HG03469 (cell line): ENCODE results near the gene IL10RA.
"Not testable (repeated sequence)": the region's sequence is repeated elsewhere in the genome, so short reads cannot be mapped to it uniquely, and the experiment has no call there.

Experiments used
- ATAC-seq: cut with Tn5 transposase; IDR thresholded peaks from one replicate; pipeline ENCODE4 v1.9.1; 2021; ENCODE audit warnings: mild to moderate bottlenecking, moderate library complexity, moderate number of reproducible peaks; ENCODE audit not compliant: unreplicated experiment

IL10RA gene

GRCh38 chr11:117961896-117962295 is 24.3 kb upstream of the IL10RA start:
- no peak for ATAC-seq

GRCh38 chr11:117962826-117963225 is 23.4 kb upstream of the IL10RA start:
- no peak for ATAC-seq

GRCh38 chr11:117966908-117967307 is 19.3 kb upstream of the IL10RA start:
- ATAC-seq: no peak

- ATAC-seq: no peak
Measured at GRCh38 chr11:117969160-117969991, 16.8 kb upstream of the IL10RA start.

- no peak for ATAC-seq
Measured at GRCh38 chr11:117970400-117971024, 15.7 kb upstream of the IL10RA start.

DNA sequence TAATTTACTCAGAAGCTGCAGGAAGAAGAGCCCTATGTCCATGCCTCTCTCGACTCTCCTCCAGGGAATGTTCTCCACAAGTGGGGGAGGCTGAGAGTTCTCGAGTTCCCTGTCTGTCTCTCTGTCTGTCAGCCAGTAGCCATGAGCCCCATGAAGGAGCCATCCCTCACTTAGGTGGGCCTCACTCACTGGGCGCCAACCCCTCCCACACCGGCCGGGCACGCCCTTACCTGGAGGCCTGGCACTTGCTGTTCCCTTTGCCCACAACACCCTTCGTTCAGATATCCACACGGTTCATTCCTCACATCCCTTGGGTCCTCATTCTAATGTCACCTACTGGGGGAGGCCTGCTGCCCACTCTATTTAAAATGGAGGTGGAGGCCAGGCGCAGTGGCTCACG is 14.2 kb upstream of the IL10RA start:
- ATAC-seq: no peak

DNA sequence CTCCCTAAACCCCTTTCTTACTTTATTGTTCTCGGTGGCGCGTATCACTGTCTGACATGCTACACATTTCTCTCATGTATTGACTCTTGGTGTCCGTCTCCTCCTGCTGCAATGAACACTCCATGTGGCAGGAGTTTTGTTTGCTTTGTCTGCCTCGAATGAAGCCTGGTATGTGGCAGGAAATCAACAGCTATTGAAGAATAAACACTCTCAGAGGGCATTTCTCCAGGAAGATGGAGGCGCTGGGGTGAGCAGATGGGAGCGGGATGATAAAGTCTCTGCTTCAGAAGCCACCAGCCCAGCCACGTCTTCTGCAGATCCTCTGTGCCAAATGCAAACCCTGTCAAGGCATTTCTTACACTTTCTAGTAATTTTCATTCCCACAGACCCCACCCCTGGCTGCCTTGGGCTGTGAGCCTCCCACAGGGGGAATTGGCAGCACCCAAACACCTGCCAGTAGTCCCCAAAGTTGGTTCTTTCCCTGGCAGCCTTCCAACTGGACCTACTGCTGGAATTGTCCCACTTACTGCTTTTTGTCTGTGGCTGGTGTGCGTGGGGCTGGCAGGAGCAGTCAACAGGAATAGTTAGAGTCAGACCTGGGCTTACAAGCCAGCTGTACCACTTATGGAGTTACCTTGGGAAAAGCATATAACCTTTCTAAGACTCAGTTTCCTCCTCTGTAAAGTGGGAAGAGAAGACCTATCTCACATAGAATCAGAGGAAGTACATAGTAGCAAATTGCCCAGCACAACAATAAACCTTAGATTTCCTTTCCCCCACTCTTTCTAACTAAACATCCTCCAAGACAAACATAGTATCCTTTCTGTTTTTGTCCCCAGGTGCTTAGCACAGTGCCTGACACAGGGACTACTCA is 13.3 kb upstream of the IL10RA start:
- no peak for ATAC-seq

GRCh38 chr11:117973503-117973860 is 12.7 kb upstream of the IL10RA start:
- no peak for ATAC-seq

- ATAC-seq: no peak
Measured at GRCh38 chr11:117976445-117976844, 9.7 kb upstream of the IL10RA start.

DNA sequence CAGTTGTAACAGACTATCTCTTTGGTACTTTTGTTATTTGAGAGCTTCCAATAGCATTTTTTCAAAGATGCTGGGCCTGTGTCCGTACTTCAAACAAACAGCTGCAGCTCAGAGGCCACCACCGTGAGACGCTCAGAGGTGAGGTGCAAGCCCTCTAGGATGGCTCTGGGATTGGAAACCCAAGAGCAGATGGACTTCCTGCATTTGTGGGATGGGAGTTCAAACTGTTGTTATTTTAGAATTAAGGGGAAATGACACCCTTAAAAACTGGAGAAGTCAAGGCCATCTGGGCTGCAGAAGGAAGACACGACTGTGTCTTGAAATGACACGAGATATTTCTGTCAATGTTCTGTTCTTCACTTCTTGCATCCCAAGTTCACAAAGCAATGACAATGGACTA is 9.2 kb upstream of the IL10RA start:
- no peak for ATAC-seq

- ATAC-seq: not testable (repeated sequence)
Measured at GRCh38 chr11:117977612-117978264, 8.5 kb upstream of the IL10RA start.

DNA sequence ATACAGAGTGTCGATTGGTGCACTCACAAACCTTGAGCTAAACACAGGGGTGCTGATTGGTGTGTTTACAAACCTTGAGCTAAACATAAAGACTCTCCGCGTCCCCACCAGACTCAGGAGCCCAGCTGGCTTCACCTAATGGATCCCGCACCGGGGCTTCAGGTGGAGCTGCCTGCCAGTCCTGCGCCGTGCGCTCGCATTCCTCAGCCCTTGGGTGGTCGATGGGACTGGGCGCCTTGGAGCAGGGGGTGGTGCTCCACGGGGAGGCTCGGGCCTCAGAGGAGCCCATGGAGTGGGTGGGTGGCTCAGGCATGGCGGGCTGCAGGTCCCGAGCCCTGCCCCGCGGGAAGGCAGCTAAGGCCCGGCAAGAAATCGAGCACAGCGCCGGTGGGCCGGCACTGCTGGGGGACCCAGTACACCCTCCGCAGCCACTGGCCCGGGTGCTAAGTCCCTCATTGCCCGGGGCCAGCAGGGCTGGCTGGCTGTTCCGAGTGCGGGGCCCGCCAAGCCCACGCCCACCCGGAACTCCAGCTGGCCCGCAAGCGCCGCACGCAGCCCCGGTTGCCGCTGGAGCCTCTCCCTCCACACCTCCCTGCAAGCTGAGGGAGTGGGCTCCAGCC is 7.8 kb upstream of the IL10RA start:
- ATAC-seq: not testable (repeated sequence)

GRCh38 chr11:117978991-117979390 is 7.2 kb upstream of the IL10RA start:
- ATAC-seq: no peak

DNA sequence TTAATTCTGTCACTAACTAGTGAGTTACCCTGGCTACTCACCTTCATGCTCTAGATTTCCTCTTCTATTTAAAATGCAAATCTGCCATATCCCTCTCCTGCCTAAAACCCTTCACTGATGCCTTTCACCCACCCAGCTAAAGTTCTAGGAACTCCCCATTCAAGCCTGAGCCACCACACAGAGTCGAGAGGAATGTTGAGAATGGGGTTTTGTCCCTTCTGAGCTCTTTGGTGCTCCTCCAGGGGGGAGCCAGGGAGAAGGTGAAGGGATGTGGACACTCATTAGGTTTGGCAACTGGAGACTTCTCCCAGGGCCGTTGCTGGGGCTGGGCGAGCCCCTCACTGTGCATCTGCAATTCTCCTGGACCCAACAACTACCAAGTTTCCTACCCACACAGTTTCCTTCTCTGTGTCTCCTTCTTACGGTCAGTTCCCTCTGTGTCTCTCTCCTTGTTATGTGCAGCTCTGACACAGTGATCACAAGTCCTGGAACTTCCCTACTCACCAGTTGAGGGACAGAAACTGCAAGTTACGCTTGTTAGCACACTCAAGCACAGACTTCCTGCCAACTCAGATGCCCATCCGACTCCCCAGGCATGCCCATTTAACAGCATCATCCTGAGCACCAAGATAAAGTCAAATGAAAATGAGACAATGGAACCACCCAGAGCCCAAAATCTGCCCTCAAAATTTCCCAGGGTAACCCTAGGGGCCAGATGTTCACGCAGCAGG is 6.5 kb upstream of the IL10RA start:
- no peak for ATAC-seq

DNA sequence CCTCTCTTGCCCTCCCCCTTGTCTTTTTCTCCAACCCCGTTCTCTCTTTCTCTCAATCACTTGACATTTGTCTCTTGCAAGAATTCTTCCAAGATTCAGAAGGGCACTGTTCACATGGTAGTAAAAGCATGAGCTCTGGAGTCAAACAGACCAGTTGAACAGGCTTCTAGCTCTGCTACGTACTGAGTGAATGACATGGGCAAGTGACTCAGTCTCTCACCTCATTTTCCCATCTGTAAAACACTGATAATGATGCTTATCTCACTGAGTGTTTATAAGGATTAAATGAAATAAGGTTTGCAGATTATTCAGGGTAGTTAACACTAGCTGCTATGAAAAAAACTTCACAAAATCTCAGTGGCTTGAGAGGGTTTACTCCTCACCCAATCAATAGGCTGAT is 5.9 kb upstream of the IL10RA start:
- no peak for ATAC-seq

GRCh38 chr11:117980720-117981119 is 5.5 kb upstream of the IL10RA start:
- ATAC-seq: no peak

- no peak for ATAC-seq
Measured at GRCh38 chr11:117983163-117983475, 3.1 kb upstream of the IL10RA start.

DNA sequence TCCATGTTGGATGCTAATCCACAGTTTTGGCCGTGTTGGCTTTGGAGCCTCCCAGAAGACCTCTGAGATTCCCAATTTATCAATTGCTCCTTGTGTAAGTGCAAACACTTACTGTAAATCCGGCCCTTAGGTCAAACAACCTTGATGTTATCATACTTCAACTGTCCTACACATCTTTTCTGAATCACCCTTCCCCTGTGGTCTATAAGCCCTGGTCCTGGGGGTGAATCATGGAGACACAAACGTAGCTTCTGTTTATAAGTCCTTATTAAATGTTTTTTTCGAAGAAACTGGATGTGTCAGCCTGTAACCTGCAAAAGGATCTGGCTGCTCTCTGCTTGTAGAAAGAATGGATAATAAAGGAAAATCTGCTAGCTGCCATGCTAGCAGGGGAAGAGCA is 1.7 kb upstream of the IL10RA start:
- no peak for ATAC-seq

GRCh38 chr11:117986981-117987574 is 884 bp downstream of the IL10RA start:
- peak; percentile 29 for ATAC-seq
